Suppressor macrophage treated with lipopolysaccharide for 4 hours (primary cell): Measurements from ENCODE around the gene SMPD3.

Experiments
- DNase-seq: peaks from one replicate; pipeline ENCODE4 v3.0.0-alpha.2; 2020

The SMPD3 gene

DNA sequence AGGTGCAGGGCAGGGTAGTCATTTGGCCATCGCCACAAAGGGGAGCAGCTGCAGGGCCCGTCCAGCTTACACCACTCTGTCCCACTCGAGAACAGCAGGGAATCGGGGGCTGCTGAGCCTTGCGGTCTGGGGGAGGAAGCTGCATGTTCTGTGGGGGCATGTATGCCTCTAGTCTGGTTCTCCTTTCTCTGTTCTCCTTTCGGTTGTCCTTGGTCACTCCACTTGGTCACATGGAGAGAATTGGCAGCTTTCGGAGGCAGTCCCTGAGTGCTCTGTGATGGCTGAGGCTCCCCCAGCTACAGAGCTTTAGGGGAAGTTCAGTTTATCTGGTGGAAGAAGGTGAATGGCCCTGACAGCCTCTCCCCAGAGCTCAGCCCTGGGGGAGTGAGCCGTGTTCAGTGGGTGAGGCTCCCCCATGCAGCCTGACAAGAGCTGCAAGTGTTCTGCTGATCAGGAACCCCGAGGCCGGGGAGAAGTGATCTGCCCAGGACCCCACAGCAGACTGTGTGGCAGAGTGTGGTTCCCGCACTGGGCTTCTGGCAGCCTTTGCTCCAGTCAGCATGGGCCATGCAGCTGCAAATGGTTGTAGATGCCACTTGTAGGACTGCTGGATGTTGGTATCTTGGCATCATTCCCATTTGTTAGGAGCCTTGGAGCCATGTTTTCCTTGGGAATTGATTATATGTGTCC is 22.3 kb upstream of the SMPD3 start:
- peak; percentile 90 for DNase-seq

DNA sequence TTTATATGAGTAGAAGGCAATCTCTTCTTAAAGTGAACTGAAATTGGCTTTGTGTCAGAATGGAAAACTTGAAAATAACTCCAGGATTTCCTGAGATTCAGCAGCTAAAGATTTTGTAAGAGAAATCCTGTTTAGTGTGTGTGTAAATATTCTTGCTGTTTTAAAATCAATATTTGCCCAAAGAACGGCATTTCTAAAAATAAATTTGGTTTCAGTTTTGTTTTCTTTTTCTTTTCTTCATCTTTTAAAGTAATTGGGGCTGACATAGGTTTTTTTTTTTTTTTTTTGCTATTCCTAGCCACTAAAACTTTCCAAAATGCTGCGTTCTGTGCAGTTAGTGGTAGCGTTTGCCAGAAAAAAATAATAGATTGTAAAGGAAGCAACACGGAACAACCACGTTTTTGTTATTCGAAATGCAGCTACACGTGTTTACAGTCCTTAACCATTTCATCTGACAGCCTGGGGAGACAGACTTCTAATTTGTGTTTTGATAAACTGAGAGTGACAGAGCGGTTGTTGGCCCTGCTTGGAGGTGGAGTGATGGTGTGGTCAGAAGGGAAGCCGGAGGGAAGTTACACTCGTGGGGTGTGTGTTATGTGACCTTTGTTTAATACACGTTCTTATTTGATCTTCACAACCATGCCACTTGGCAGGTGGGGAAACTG is 21.6 kb upstream of the SMPD3 start:
- peak; percentile 49 for DNase-seq

DNA sequence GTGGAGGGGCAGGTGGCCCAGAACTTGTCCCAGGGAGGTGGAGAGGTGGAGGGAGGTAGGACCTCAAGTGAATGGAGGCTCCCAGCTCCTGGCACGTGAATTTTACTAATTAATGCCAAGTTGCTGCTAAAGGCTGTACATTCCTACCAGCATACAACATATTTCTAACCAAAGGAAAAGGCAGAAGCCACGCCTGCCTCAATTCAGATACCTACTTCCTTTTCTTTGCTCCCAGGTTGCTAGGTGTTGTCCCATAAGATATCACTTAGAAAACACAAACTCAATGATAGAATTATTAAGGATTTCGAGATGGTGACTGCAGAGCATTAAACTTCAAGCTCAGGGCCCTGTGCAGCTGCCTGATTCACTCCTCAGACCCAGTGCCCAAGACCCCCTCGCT is 20.5 kb upstream of the SMPD3 start:
- DNase-seq = no peak

DNA sequence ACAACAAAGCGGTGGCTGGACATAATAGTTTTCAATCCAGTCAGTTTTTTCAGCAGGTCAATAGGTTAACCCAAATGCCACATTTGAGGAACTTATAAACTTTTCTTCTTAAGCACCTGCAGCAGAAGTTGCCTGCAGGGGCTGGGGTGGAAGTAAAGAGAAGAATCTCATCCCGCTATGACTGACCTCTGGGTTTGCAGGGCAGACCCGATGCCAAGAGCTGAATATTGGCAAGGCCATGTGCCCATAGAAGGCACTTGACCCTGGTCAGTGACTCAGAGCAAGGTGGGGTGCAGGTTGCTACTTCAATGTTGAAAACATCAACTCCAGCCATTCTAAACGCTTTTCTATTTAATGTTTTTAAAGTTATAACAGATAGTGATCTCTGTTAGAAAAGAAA is 17.9 kb upstream of the SMPD3 start:
- DNase-seq = no peak

DNA sequence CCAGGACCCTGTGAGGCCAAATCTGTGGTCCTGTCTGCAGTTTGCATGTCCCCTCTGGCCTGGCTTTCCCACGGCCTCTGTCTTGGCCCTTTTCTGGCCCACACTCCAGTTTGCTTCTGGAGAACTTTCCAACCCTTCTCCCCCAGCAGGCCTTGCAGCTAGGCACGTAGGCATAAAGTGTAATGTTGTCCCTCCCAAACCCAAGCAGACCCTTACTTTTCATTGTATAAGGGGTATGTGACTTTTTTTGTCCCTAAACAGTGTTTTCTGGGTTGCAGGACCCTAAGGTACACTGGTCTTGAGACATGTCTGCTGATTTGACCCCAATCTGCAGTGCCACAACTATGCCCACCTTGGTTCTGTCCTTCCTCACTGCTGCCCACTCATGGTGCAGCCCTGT is 15.6 kb upstream of the SMPD3 start:
- no peak for DNase-seq

DNA sequence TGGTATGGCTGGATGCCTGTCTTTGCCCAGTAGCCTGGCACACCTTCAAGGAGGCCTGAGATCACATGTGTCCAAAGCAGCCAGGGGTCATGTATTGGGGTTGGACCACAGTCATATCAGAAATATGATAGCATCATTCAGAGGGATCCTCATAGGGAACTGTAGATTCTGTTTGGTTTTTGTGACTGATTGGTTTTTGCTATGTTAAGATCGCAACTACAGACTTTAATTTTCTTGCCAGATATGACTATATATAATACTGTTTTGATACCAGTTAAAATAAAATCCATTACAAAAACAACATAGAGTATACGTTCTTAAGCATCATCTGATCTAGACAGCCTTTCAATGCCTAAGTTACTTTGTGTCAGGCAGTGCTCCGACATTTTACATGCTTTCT is 11.8 kb upstream of the SMPD3 start:
- DNase-seq = no peak

DNA sequence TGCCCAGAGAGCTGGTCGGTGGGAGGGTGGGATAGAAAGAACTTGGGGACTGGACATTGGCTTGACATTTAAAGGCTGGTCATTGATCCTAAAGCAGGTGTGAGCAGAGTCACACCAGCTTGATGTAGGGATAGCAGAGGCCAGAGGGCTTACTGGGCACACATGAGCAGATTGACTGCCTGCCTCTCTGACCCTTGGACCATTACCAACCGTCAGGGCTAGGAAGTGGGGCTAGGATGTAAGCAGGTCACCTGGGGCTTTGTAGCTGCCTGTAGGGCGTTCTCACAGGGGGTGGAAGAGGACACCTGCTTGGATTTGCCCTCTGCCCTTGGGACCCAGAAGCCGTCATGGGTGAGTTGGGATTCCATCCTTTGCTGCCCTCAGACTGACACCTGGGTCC is 11.1 kb upstream of the SMPD3 start:
- no peak for DNase-seq

DNA sequence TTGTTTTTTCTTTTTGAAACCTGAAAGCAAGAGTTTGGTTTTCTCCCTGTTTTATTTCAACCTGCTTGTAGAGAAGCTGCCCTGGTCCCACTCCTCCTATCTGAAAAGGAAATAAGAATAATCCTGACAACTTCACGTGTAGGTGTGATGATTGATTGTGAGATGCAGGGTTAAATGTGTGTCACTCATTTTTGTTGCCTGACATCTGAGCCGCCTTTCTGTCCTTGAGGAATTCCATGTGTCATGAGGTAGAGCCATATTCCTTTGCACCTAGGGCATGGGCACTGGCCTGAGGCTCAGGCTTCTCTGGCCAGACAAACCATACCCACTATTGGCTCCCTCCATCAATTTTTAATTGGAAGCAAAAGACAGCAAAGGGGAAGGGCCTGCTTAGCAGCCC is 10.2 kb upstream of the SMPD3 start:
- DNase-seq = no peak

DNA sequence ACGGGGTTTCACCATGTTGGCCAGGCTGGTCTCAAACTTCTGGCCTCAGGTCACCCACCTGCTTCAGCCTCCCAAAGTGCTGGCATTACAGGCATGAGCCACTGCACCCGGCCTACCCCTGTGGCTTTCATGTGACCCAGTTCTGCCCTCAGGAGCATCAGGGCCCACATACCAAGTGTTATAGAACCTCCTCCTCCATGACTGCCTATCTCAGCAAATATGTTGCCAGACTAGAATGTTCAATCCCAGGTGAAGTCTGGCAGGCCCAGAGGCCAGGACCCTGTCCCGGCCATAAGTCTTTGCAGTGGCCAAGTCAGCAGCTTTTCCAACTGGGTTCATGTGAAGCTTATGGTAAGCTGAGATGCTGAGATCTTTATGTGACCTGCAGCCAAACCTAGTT is 9.8 kb upstream of the SMPD3 start:
- DNase-seq = no peak

DNA sequence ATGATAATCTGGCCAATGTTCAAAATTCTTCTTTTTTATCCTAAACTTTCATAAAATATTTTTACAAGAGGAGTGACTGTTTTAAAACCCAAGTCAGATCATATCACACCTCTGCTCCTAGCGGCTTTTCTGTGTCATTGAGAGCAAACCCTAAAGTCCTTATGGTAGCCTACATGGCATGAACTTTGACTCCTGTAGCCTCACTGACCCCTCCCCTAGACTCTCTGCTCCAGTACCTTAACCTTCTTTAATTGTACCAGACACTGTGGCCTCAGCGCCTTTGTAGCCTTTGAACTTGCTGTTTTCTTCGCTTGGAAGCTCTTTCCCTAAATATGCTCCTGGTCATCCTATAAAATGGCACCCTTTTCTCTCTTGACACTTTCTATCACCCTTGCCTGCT is 7.3 kb upstream of the SMPD3 start:
- no peak for DNase-seq

DNA sequence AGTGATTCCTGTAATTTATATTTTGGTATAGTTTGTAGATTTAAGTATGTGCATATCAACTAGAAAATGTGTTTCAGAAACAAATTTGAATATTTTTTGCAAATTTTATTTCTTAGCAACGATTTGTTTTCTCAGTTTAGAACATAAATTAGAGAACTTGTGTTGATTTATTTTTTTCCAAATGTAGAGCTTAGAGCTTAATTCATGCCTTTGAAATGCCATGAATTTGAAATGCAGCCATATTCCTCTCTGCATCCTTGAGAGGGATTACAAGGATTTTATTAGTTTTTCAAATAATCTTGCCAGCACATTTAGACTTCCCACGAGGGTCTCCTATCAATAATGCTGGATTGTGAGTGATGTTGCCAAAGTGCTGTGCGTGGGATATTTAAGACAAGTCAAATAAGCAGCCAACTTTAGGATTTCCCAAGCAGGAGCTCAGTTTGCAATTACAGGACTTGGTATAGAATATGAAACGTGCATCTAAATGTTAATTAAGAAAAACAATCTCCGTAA is 6.7 kb upstream of the SMPD3 start:
- no peak for DNase-seq

DNA sequence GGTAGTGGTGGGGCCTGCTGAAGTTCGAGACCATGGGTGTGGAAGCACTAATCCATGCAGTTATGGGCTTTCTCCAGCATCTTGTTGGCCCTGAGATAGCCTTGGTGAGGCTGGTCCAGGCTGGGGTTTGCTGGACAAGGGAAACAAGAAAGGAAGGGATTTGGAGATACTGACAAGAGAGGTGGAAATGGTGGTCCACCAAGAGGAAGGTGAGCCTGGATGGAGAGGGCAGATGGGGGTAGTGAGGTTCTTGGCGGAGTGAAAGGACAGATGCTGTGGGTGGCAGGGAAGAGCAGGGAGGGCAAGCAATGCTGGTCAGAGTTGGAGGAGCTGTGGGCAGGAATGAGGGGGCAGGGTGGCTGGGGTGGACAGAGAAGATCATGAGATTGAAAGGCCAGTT is 5.5 kb upstream of the SMPD3 start:
- no peak for DNase-seq

DNA sequence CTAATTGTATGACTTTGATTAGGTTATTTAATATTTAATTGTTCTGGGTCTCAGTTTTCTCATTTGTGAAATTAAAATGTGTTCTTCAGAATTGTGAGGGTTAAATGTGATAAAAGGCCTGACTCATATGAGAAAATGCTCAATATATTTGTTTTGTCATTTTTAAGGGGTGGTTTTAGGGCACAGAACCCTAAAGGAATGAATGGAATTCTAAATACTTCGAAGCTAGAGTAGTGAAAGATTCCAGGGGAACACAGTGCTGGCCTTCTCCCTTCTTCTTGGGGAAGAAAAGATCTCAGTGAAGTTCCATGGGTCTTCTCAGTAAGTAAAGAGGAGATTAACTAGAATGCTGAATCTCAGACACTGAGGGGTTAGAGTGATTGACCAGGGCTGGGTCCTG is 3.9 kb upstream of the SMPD3 start:
- DNase-seq = no peak

DNA sequence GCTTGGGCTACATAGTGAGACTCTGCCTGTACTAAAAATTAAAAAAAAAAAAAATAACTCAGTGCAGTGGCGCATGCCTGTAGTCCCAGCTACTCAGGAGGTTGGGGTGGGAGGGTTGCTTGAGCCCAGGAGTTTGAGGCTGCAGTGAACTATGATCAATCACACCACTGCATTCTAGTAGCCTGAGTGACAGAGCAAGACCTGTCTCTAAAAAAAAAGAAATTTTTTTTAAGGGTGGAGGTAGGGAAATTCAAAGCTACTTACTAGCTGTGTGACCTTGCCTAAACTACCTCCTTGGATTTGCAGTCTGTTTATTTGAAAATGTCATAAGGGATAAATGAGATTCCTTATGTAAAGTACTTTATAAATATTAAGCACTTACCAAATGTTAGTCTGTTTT is 3.4 kb upstream of the SMPD3 start:
- DNase-seq = no peak

DNA sequence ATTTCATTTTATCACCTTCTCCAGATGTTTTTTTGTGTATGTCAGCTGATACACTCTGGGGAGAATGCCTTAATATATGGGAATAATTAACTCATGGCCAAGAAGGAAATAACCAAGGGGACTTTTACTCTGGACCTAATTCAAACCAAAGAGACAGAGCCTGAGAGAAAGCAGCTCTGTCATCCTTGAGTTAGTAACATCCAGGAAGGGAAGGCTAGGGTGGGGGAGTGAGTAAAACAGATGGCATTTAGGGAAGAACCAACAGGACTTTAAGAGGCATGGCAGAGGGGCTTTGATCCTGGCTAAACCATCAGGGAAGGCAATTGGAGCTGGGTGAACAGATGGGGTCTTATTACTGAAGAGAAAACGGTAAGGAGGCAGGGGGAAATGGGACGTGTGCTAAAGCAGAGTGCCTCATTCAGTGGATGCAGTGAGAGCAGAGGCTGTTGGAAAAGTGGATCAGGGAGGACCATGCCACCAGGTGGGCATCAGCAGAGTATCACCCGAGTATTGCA is 2.5 kb upstream of the SMPD3 start:
- DNase-seq = no peak

DNA sequence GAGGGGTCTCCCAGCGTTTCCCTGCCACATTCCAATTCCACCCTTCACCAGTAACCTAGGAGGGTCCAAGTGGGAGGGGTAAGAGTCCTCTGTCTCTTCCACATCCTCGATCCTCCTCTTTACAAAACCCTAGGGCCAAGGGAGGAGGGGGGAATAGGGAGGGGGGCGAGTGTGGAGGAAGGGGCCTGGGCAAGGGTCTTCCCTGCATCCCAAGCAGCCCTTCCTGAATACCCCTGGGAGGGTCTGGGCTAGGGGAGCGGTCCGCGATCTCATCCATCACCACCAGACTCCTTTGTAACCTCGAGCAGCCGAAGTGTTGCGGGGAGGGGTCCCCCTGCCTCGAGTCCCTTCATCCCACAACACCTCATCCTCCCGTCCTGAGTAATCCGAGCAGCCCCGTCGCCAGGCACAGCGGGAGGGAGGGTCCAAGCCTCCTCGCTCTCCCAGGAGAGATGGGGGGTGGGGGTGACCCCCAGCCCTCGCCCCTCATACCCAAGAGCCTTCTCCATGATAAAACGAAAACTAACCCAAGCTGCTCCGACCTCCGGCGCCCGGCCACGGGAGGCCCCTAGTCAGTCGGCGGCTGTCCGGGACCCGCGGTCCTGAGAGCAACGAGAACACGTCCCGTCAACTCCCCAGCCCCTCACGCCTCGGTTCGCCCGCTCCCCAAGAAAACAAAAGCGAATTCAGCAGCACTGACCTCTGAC is 502 bp downstream of the SMPD3 start:
- no peak for DNase-seq

DNA sequence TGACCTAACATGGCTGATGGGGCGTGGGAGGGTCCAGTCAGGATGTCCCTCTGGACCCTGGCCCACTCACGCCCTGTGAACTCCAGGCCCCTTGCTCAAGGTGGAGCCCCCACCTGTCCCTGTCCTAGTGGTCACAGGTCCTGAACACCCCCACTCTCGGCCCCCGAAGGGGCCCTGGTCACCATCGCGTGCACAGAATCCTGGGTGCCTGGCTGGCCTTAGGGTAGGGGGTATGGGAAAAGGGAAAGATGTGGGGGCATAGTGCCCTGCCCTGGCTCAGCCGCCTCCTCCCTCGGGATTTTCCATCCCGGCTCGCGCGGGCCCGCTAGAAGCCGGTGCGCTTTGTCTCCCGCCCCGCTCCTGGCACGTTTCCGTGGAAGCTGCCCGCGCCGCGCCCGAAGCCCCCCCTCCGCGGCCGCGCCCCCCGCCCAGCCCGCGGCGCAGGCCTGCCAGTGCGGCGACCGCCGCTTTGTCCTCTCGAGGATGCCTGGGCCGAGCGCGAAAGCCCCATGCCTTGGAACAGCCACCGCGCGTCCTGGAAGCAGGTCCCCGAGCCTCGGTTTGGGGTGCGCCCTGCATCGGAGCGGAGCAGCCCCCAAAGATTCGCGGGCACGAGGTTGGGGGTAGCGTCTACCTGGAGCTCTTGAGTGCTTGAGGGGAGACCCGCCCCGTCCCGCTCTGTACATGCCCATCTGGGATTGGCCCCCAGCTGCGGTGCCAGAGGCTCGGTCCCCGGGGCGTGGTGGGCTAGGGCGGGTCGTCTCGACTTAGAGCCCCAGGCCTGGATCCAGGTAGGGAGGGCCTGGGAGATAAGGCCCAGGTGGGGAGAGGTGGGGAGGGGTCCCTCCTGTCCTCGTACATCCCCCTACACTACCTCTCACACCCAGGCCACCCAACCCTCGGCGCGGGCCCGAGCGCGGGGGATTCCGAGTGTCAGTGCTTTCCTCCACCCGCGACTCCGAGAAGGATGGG is 1.3 kb downstream of the SMPD3 start:
- DNase-seq = no peak

DNA sequence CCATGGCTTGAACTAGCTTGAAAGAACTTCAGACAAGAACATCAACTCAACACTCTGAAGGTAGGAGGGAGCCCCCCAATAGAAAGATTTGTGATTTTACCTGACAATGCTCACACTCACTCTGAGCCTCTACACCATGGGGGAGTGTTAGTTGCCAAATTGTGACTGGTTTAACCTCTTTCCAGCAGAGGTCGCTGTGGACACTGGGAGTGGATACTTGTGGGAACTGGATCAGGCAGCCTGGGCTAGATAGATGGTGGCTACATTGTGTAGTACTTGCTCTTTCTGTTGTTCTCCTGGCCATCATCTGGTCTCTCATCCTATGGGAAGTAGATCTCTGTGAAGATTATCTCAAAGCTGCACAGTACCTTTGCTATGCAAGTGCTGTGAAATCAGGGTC is 2.9 kb downstream of the SMPD3 start:
- DNase-seq = peak; percentile 88

DNA sequence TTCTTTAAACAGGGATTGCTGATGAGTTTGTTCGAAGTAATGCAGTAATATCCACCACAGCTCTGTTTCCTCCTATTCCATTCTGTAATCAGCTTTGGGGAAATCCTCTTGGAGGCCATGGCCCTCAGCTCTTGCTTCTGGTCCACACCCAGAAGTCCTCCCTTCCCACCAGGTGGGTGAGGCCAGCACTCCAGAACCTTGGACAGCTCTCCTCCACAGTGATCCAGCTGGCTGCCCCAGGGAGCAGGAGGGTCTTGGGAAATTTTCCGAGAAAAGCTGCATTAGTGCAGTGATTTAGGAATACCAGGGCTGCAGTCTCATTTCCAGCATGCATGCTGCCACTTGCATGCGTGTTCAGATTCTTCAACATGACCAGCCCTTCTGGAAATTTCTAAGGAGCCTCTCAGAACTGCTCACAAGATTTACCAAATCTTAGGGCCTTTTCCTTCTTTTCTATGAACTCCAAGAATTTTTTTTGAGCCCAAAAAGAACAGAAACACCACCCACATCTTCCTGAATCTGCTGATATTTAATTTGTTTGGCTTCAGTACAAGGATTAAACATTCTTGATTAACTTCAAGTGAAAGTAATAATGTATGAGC is 4.2 kb downstream of the SMPD3 start:
- peak; percentile 16 for DNase-seq

DNA sequence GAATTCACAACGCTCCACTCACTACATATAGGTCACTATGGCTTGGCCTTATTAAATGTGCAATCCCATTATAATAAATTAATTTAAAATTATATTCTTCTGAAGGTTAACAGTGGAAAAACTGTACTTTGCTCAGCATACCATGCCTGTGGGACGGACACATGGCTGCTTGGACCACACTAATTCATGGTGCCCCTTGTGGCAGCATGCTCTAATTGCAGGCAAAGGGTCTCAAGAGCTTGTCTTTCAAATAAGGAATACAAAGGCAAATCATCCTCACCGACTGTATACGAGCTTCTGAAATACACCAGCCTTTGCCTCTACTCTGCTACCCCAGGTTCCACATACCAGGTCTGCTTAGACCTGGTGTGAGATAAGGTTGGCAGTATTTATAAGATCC is 11.7 kb downstream of the SMPD3 start:
- peak; percentile 24 for DNase-seq

DNA sequence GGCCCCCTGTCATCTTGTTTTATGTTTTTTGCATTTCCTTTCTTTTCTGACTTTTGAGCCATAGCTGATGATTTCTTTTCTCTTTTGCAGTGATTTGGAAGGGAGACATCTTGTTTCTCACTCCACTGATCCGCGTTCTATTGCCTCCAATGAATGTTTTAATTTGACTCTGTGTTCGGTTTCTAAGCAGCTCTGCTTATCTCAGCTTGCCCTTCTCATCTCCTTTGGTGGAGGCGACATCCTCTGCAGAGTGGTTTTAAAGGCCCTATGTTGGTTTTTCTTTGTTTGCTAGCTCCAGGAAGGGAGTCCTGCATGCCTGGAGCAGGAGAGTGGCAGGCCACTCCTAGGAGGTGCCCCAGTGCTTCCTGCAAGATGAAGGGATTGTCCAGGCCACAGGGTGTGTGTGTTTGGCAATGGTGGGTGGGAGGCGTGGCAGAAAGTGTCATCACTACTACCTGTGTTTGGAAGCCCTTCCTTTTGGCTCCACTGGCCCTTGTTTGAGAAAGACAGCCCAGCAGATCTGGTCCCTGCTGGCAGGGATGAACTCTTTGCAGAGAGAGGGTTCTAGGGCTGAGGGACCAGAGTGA is 13.6 kb downstream of the SMPD3 start:
- DNase-seq = no peak

DNA sequence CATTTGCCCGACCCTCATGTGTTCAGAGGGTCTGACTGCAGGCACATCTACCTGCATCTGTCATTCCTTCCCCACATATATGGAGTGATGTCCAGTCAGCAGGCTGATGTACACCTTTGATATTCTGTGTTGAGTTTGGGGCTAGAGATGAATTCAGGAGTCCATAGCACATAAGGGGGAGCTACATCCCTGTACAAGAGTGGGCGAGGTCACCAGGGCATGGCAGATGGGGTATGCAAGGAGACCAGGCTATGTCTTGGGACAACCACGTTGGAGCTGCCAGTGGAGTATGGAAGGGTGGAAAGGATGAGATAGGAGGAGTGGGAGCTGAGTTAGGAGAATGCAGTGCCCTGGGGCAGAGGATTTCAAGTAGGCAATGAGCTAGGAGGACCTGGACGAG is 15.0 kb downstream of the SMPD3 start:
- DNase-seq = no peak
